NB4 (cell line): ENCODE measurements around the gene C6orf15.
"Not testable (repeated sequence)": the region's sequence is repeated elsewhere in the genome, so short reads cannot be mapped to it uniquely, and the experiment has no call there.

Source experiments
- DNase-seq: peaks from one replicate; pipeline ENCODE4 v3.0.0; 2010; ENCODE audit warnings: low read depth
- H3K4me3 ChIP-seq: one replicate; pipeline ENCODE4 v1.5.1; 2011; ENCODE audit warnings: mild to moderate bottlenecking, low read depth, low read length, moderate library complexity
- CTCF ChIP-seq: IDR thresholded peaks from one replicate; pipeline ENCODE4 v1.5.1; 2012; ENCODE audit warnings: low read depth, low read length
- MAX ChIP-seq: IDR thresholded peaks from 2 replicates; pipeline ENCODE4 v1.6.1; 2011; ENCODE audit warnings: low read depth, low read length
- MYC ChIP-seq: IDR thresholded peaks from 2 replicates; pipeline ENCODE4 v1.6.1; 2011; ENCODE audit warnings: low read depth, low read length
- POLR2A ChIP-seq: IDR thresholded peaks from 2 replicates; pipeline ENCODE4 v1.6.1; 2011; ENCODE audit warnings: mild to moderate bottlenecking; ENCODE audit not compliant: insufficient read length; ENCODE audit errors: extremely low read depth

The C6orf15 gene

GRCh38 chr6:31075528-31075927, 36.8 kb downstream of the C6orf15 start:
- no peak for DNase-seq
- H3K4me3 ChIP-seq, result no peak overlapping the region
- TF ChIP-seq MAX, result no peak
- no peak for TF ChIP-seq CTCF
- no peak for TF ChIP-seq MYC
- no peak for TF ChIP-seq POLR2A

DNA sequence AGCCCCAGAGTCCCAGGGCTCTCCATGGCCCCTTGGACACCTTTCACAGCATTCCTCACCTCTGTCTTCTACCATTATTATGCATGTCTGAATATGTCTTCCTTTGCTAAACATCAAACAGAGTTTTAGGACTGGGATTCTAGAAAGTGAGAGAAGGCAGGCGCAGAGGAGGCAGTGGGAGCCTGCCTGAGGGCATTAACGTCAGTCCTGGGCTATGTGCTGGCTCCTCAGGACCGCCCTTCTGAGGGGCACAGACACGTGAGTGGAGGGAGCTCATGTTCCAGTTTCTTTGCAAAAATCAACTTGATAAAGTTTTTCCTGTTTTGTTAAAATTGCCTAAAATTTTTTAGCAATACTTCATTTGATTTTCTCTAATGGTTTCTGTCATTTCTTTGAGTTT, 38.0 kb downstream of the C6orf15 start:
- H3K4me3 ChIP-seq, result no peak overlapping the region
- no peak for TF ChIP-seq CTCF
- TF ChIP-seq MAX, result no peak
- TF ChIP-seq MYC, result no peak
- TF ChIP-seq POLR2A, result no peak
- no peak for DNase-seq

DNA sequence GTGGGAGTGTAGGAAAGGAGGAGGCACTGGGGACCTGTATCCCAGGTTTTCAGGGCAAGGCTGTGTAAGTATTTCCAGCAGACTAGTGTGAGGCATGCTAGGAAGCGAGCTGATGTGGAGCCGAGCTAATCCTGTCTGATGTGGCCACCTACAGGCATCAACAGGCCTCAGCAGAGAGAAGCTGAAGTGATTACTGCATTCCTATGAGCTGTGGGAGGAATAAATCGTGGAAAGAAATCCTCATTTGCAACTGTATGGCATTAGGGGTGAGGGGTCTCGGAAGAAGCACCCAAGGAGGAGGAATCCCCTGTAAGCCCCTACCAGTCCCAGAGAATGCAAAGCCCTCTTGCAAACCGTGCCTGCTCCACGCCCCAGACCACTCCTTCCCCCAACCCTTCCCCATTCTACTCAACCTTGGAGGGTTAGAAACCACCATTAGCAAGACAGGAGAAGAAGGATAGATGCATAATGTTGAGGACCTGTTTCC, 41.6 kb downstream of the C6orf15 start:
- peak; percentile 46 for DNase-seq
- H3K4me3 ChIP-seq, result no peak overlapping the region
- TF ChIP-seq POLR2A, result no peak
- peak; percentile 33 for TF ChIP-seq CTCF
- TF ChIP-seq MAX, result no peak
- TF ChIP-seq MYC, result no peak

GRCh38 chr6:31068669-31069340, 43.6 kb downstream of the C6orf15 start:
- H3K4me3 ChIP-seq, result no peak overlapping the region
- peak; percentile 77 for DNase-seq
- TF ChIP-seq MYC (no peak), CTCF (peak; percentile 96)

DNA sequence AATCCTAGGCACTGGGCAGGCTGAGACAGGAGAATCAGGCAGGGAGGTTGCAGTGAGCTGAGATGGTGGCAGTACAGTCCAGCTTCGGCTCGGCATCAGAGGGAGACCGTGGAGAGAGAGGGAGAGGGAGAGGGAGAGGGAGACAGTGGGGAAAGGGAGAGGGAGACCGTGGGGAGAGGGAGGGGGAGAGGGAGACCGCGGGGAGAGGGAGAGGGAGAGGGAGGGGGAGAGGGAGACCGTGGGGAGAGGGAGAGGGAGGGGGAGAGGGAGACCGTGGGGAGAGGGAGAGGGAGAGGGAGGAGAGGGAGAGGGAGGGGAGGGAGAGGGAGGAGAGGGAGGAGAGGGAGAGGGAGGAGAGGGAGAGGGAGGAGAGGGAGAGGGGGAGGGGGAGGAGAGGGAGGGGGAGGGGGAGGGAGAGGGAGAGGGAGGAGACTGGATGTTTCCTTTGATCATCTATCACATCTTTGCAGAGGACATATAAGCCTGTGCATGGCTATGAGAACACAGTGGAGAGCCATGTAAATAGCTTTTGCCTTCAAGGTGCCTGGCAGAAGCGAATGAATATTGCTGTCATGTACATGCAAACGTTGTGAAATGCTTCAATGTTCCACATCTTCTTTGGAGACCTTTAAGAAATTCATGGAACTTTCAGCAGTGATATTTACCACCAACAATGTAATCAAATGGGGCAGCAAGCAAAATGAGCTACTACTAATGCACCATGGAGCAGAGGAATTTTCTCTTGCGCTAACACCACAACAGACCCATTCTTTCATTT, 44.3 kb downstream of the C6orf15 start:
- H3K4me3 ChIP-seq, DNase-seq: not testable (repeated sequence)

- H3K4me3 ChIP-seq, DNase-seq: not testable (repeated sequence)
These were observed 45.3 kb downstream of the C6orf15 start for GRCh38 chr6:31067028-31067427.

DNA sequence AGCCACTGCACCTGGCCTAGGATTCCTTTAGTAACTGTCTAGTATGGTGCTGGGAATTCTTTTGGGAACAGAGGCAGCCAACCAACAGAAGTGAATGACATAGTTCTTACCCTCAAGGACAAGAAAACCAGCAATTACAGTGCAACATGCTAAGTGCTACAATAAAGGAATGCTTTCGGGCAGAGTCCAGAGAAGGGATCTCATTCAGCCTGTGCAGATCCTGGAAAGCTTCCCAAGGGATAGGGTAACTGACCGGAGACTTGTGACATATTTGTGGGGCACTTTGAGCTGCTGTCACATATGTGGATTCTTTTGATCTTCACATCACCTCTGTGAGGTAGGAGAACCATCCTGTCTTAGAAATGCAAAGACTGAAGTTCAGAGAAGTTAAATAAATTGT, 46.8 kb downstream of the C6orf15 start:
- no peak for DNase-seq
- no peak overlapping the region for H3K4me3 ChIP-seq
- no peak for TF ChIP-seq MAX
- no peak for TF ChIP-seq POLR2A
- TF ChIP-seq MYC, result no peak
